Cardiac muscle cell (in vitro differentiated cells and primary cell): Measurements from ENCODE around the gene OSBPL5. TPM values are rescaled to one million over a fixed set of nuclear protein-coding genes. Genes with fewer than 3 reads are reported as not detected.

ENCODE experiments used
- DNase-seq, 2 donors: peaks; one replicate each; pipeline versions ENCODE4 v3.0.0 to v3.0.0-alpha.2; 2010 to 2017; ENCODE audit warnings: low read depth in 1 of 2, low spot score in 1 of 2
- H3K27ac ChIP-seq: fragments of 200-600 bp; sonication (generic); 2 replicates; pipeline ENCODE4 v1.5.1; 2016
- H3K27me3 ChIP-seq: fragments of 200-600 bp; sonication (generic); 2 replicates; pipeline ENCODE4 v1.6.0; 2016; ENCODE audit warnings: control low read depth
- H3K36me3 ChIP-seq: fragments of 200-600 bp; sonication (generic); 2 replicates; pipeline ENCODE4 v1.5.1; 2016; ENCODE audit warnings: control low read depth
- H3K4me1 ChIP-seq: fragments of 200-600 bp; sonication (generic); 2 replicates; pipeline ENCODE4 v1.8.1; 2017; ENCODE audit warnings: low read depth, mild to moderate bottlenecking, mixed run types
- H3K4me3 ChIP-seq: fragments of 200-600 bp; sonication (generic); 2 replicates; pipeline ENCODE4 v1.5.1; 2016; ENCODE audit warnings: mild to moderate bottlenecking
- H3K9me3 ChIP-seq: fragments of 200-600 bp; sonication (generic); 2 replicates; pipeline ENCODE4 v1.5.1; 2017; ENCODE audit warnings: low read depth, mild to moderate bottlenecking, control low read depth
- CTCF ChIP-seq: IDR thresholded peaks from 2 replicates; pipeline ENCODE4 v1.5.1; 2012; ENCODE audit warnings: low read depth, mild to moderate bottlenecking, low read length
- polyA plus RNA-seq: library from polyadenylated mRNA; unstranded; fragments of >200 nt; fragmentation: Nextera tagmentation; extraction: Ambion mirVana; gene quantifications from 2 replicates; pipeline ENCODE4 v1.2.1, GENCODE V29; 2016
- total RNA-seq: library from RNA; depleted of rRNA; stranded (reverse); fragments of >200 nt; gene quantifications from 2 replicates; pipeline ENCODE4 v1.2.3, GENCODE V29; 2016

OSBPL5 gene
- total and polyA plus RNA-seq, 2 experiments from 2014 or later = 20.9 to 33.9 TPM

- peak in 1 of 2 donors; percentile 43 for DNase-seq
- no peaks in the 10 kb centered on the region for H3K9me3 ChIP-seq
- H3K27me3 ChIP-seq = no peaks in the 10 kb centered on the region
- TF ChIP-seq CTCF = no peak
- peaks cover 53% of the 10 kb centered on the region for H3K4me1 ChIP-seq
- no peak overlapping the region for H3K4me3 ChIP-seq
- H3K27ac ChIP-seq = no peak overlapping the region
- H3K36me3 ChIP-seq = no peaks in the 10 kb centered on the region
Measured at GRCh38 chr11:3155691-3156258, 9.3 kb downstream of the OSBPL5 start.

GRCh38 chr11:3155216-3155615 lies 9.9 kb downstream of the OSBPL5 start:
- Histone ChIP-seq H3K36me3 (no peaks in the 10 kb centered on the region), H3K9me3 (no peaks in the 10 kb centered on the region), H3K4me3 (no peak overlapping the region), H3K4me1 (peaks cover 51% of the 10 kb centered on the region), H3K27me3 (no peaks in the 10 kb centered on the region), H3K27ac (no peak overlapping the region)
- TF ChIP-seq CTCF = no peak
- no peak for DNase-seq

GRCh38 chr11:3154001-3154599 lies 11.0 kb downstream of the OSBPL5 start:
- peak in 1 of 2 donors; percentile 42 for DNase-seq
- peaks cover 44% of the 10 kb centered on the region for H3K4me1 ChIP-seq
- no peak overlapping the region for H3K4me3 ChIP-seq
- no peak for TF ChIP-seq CTCF
- no peaks in the 10 kb centered on the region for H3K36me3 ChIP-seq
- no peaks in the 10 kb centered on the region for H3K9me3 ChIP-seq
- no peaks in the 10 kb centered on the region for H3K27me3 ChIP-seq
- peak overlapping the region; percentile 16 for H3K27ac ChIP-seq

- TF ChIP-seq CTCF = no peak
- peak in 1 of 2 donors; percentile 90 for DNase-seq
- H3K4me3 ChIP-seq = no peak overlapping the region
- no peaks in the 10 kb centered on the region for H3K27me3 ChIP-seq
- peak overlapping the region; percentile 16 for H3K27ac ChIP-seq
- H3K36me3 ChIP-seq = no peaks in the 10 kb centered on the region
- no peaks in the 10 kb centered on the region for H3K9me3 ChIP-seq
- peaks cover 48% of the 10 kb centered on the region for H3K4me1 ChIP-seq
Measured at GRCh38 chr11:3153291-3153861, 11.7 kb downstream of the OSBPL5 start.

- Histone ChIP-seq H3K27me3 (no peaks in the 10 kb centered on the region), H3K9me3 (no peaks in the 10 kb centered on the region), H3K36me3 (no peaks in the 10 kb centered on the region), H3K4me3 (no peak overlapping the region), H3K27ac (no peak overlapping the region), H3K4me1 (peaks cover 52% of the 10 kb centered on the region)
- TF ChIP-seq CTCF = no peak
- peak in 1 of 2 donors; percentile 36 for DNase-seq
Measured at GRCh38 chr11:3152471-3153110, 12.5 kb downstream of the OSBPL5 start.
